Smooth muscle cell (in vitro differentiated cells): ENCODE measurements around the gene THSD7A. TPM values are rescaled to one million over a fixed set of nuclear protein-coding genes. Genes with fewer than 3 reads are reported as not detected.
A peak's percentile ranks its signal among the peaks of the same experiment; 100 is the strongest.

Experiments used
- DNase-seq: peaks from one replicate; lab custom pipeline; 2025; ENCODE audit not compliant: unreplicated experiment; lab: John Stamatoyannopoulos, UW
- H2AFZ ChIP-seq: fragments of 200-600 bp; sonication (generic); 2 replicates; pipeline ENCODE4 v1.6.0; 2016; ENCODE audit warnings: antibody characterized with exemption, low read depth, mild to moderate bottlenecking
- H3F3A ChIP-seq: fragments of 200-600 bp; sonication (generic); 2 replicates; pipeline ENCODE4 v1.6.0; 2017; ENCODE audit warnings: antibody characterized with exemption, low read depth
- H3K27ac ChIP-seq: fragments of 200-600 bp; sonication (generic); 2 replicates; pipeline ENCODE4 v1.5.1; 2016; ENCODE audit warnings: low read depth, mild to moderate bottlenecking
- H3K27me3 ChIP-seq: fragments of 200-600 bp; sonication (generic); 2 replicates; pipeline ENCODE4 v1.6.1; 2016; ENCODE audit warnings: low read depth, mild to moderate bottlenecking
- H3K36me3 ChIP-seq: fragments of 200-600 bp; sonication (generic); 2 replicates; pipeline ENCODE4 v1.5.1; 2016; ENCODE audit warnings: low read depth
- H3K4me1 ChIP-seq: fragments of 200-600 bp; sonication (generic); 2 replicates; pipeline ENCODE4 v1.5.1; 2016; ENCODE audit warnings: low read depth
- H3K4me2 ChIP-seq: fragments of 200-600 bp; sonication (generic); 2 replicates; pipeline ENCODE4 v1.6.0; 2016; ENCODE audit warnings: mild to moderate bottlenecking
- H3K4me3 ChIP-seq: fragments of 200-600 bp; sonication (generic); 2 replicates; pipeline ENCODE4 v1.5.1; 2016; ENCODE audit warnings: mild to moderate bottlenecking
- H3K79me2 ChIP-seq: fragments of 200-600 bp; sonication (generic); 2 replicates; pipeline ENCODE4 v1.6.0; 2016; ENCODE audit warnings: low read depth, mild to moderate bottlenecking
- H3K9ac ChIP-seq: fragments of 200-600 bp; sonication (generic); 2 replicates; pipeline ENCODE4 v1.6.0; 2016; ENCODE audit warnings: low read depth
- H3K9me3 ChIP-seq: fragments of 200-600 bp; sonication (generic); replicated peaks from 2 replicates; pipeline ENCODE4 v1.5.1; 2016; ENCODE audit warnings: low read depth
- H4K20me1 ChIP-seq: fragments of 200-600 bp; sonication (generic); 2 replicates; pipeline ENCODE4 v1.6.0; 2016; ENCODE audit warnings: low read depth
- WGBS: methylation state at CpG from one replicate; pipeline ENCODE4 v1.1.7; 2016; ENCODE audit warnings: low lambda C conversion rate; 5-methylcytosine and 5-hydroxymethylcytosine counted together
- polyA plus RNA-seq: library from polyadenylated mRNA; unstranded; fragments of >200 nt; fragmentation: Nextera tagmentation; extraction: Ambion mirVana; gene quantifications from 2 replicates; pipeline ENCODE4 v1.2.1, GENCODE V29; 2016
- total RNA-seq: library from RNA; depleted of rRNA; stranded (reverse); fragments of >200 nt; gene quantifications from 2 replicates; pipeline ENCODE4 v1.2.3, GENCODE V29; 2014
- TF ChIP-seq, protein P1 (sequence below): fragments of 200-600 bp; sonication (generic); IDR thresholded peaks from 2 replicates; pipeline ENCODE4 v1.5.1; 2017; ENCODE audit warnings: borderline replicate concordance, mild to moderate bottlenecking, antibody characterized with exemption; ENCODE audit not compliant: insufficient read depth, poor library complexity, severe bottlenecking

The THSD7A gene
- total and polyA plus RNA-seq, 2 experiments from 2014 or later, result 1.7 to 2.7 TPM

- no peak overlapping the region for H3K27ac ChIP-seq
Observed at GRCh38 chr7:11668727-11669126, 163.3 kb downstream of the THSD7A start.

GRCh38 chr7:11667810-11668185, 164.2 kb downstream of the THSD7A start:
- Histone ChIP-seq H3K4me3 (no peak overlapping the region), H3K79me2 (no peaks in the 10 kb centered on the region), H2AFZ (no peak overlapping the region), H3K36me3 (no peaks in the 10 kb centered on the region), H3F3A (no peaks in the 10 kb centered on the region), H3K27ac (no peak overlapping the region), H3K27me3 (no peaks in the 10 kb centered on the region), H3K9ac (no peak overlapping the region), H4K20me1 (no peaks in the 10 kb centered on the region), H3K9me3 (no peaks in the 10 kb centered on the region), H3K4me2 (no peak overlapping the region), H3K4me1 (no peaks in the 10 kb centered on the region)
- no peak for DNase-seq
- TF ChIP-seq, protein P1, sequence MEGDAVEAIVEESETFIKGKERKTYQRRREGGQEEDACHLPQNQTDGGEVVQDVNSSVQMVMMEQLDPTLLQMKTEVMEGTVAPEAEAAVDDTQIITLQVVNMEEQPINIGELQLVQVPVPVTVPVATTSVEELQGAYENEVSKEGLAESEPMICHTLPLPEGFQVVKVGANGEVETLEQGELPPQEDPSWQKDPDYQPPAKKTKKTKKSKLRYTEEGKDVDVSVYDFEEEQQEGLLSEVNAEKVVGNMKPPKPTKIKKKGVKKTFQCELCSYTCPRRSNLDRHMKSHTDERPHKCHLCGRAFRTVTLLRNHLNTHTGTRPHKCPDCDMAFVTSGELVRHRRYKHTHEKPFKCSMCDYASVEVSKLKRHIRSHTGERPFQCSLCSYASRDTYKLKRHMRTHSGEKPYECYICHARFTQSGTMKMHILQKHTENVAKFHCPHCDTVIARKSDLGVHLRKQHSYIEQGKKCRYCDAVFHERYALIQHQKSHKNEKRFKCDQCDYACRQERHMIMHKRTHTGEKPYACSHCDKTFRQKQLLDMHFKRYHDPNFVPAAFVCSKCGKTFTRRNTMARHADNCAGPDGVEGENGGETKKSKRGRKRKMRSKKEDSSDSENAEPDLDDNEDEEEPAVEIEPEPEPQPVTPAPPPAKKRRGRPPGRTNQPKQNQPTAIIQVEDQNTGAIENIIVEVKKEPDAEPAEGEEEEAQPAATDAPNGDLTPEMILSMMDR, result no peak
- WGBS, result 84% methylated on average over 2 of the region's 2 CpGs

More at GRCh38 chr7:11668727-11669126, 163.3 kb downstream of the THSD7A start:
- H3K9me3 ChIP-seq, result no peaks in the 10 kb centered on the region
- no peak overlapping the region for H3K9ac ChIP-seq
- TF ChIP-seq, protein P1, result no peak
- H3K27me3 ChIP-seq, result no peaks in the 10 kb centered on the region
- H2AFZ ChIP-seq, result peak overlapping the region; percentile 18
- peak overlapping the region; percentile 55 for H3K4me2 ChIP-seq
- no peak overlapping the region for H3K4me3 ChIP-seq
- no peaks in the 10 kb centered on the region for H3K36me3 ChIP-seq
- DNase-seq, result no peak
- H3K4me1 ChIP-seq, result no peaks in the 10 kb centered on the region
- WGBS, result 33% methylated on average over 4 of the region's 4 CpGs
- no peaks in the 10 kb centered on the region for H3K79me2 ChIP-seq
- no peaks in the 10 kb centered on the region for H3F3A ChIP-seq
- no peaks in the 10 kb centered on the region for H4K20me1 ChIP-seq

GRCh38 chr7:11667071-11667809, 164.8 kb downstream of the THSD7A start:
- Histone ChIP-seq H3K4me2 (no peak overlapping the region), H3K4me3 (no peak overlapping the region), H4K20me1 (no peaks in the 10 kb centered on the region), H2AFZ (no peak overlapping the region), H3K36me3 (no peaks in the 10 kb centered on the region), H3K27ac (no peak overlapping the region), H3F3A (no peaks in the 10 kb centered on the region), H3K27me3 (no peaks in the 10 kb centered on the region), H3K9me3 (no peaks in the 10 kb centered on the region), H3K9ac (no peak overlapping the region), H3K79me2 (no peaks in the 10 kb centered on the region), H3K4me1 (no peaks in the 10 kb centered on the region)
- 87% methylated on average over 7 of the region's 7 CpGs for WGBS
- DNase-seq, result no peak
- TF ChIP-seq, protein P1, result no peak

GRCh38 chr7:11665357-11665756, 166.6 kb downstream of the THSD7A start:
- no peak overlapping the region for H2AFZ ChIP-seq
- no peak overlapping the region for H3K4me2 ChIP-seq
- H3K27ac ChIP-seq, result no peak overlapping the region
- no peaks in the 10 kb centered on the region for H3F3A ChIP-seq
- H3K36me3 ChIP-seq, result no peaks in the 10 kb centered on the region
- WGBS, result 51% methylated on average over 3 of the region's 3 CpGs
- TF ChIP-seq, protein P1, result no peak
- no peaks in the 10 kb centered on the region for H3K4me1 ChIP-seq
- H3K79me2 ChIP-seq, result no peaks in the 10 kb centered on the region
- DNase-seq, result no peak
- H3K9ac ChIP-seq, result no peak overlapping the region
- no peaks in the 10 kb centered on the region for H4K20me1 ChIP-seq
- no peak overlapping the region for H3K4me3 ChIP-seq
- no peaks in the 10 kb centered on the region for H3K27me3 ChIP-seq
- no peaks in the 10 kb centered on the region for H3K9me3 ChIP-seq
